GM10847 (cell line): ENCODE data around the gene RSBN1.

ENCODE experiments used
- POLR2A ChIP-seq: IDR thresholded peaks from 2 replicates; pipeline ENCODE4 v1.6.1; 2011; ENCODE audit not compliant: insufficient read length; ENCODE audit errors: extremely low read depth

Gene RSBN1

GRCh38 chr1:113800487-113800886 lies 11.8 kb downstream of the RSBN1 start:
- no peak for TF ChIP-seq POLR2A

GRCh38 chr1:113797472-113797871 lies 14.8 kb downstream of the RSBN1 start:
- no peak for TF ChIP-seq POLR2A

GRCh38 chr1:113793878-113794834 lies 18.1 kb downstream of the RSBN1 start:
- no peak for TF ChIP-seq POLR2A

GRCh38 chr1:113792986-113793385 lies 19.3 kb downstream of the RSBN1 start:
- TF ChIP-seq POLR2A: no peak

GRCh38 chr1:113792471-113792870 lies 19.8 kb downstream of the RSBN1 start:
- TF ChIP-seq POLR2A: no peak

GRCh38 chr1:113788802-113789201 lies 23.5 kb downstream of the RSBN1 start:
- TF ChIP-seq POLR2A: no peak

- TF ChIP-seq POLR2A: no peak
Observed at GRCh38 chr1:113787663-113788062, 24.6 kb downstream of the RSBN1 start.

- no peak for TF ChIP-seq POLR2A
Observed at GRCh38 chr1:113786069-113786468, 26.2 kb downstream of the RSBN1 start.

GRCh38 chr1:113784104-113784779 lies 28.0 kb downstream of the RSBN1 start:
- no peak for TF ChIP-seq POLR2A

GRCh38 chr1:113783254-113784103 lies 28.8 kb downstream of the RSBN1 start:
- no peak for TF ChIP-seq POLR2A

GRCh38 chr1:113782406-113782805 lies 29.9 kb downstream of the RSBN1 start:
- no peak for TF ChIP-seq POLR2A

- no peak for TF ChIP-seq POLR2A
Observed at GRCh38 chr1:113780374-113781146, 31.7 kb downstream of the RSBN1 start.

- no peak for TF ChIP-seq POLR2A
Observed at GRCh38 chr1:113779542-113779941, 32.7 kb downstream of the RSBN1 start.

- TF ChIP-seq POLR2A: no peak
Observed at GRCh38 chr1:113777561-113777960, 34.7 kb downstream of the RSBN1 start.

GRCh38 chr1:113770031-113770430 lies 42.2 kb downstream of the RSBN1 start:
- TF ChIP-seq POLR2A: no peak
